ENCODE results near the gene RPS26.

RPS26 gene

GRCh38 chr12:55997535-55997859 lies 44.2 kb upstream of the RPS26 start:
- no peak for TF ChIP-seq TCF12 (IDR thresholded peaks at IDR 0.05; ENCODE audit: low read depth)
- TF ChIP-seq FOXM1 (IDR thresholded peaks at IDR 0.05; ENCODE audit: borderline replicate concordance, low read depth) = no peak
- no peak for TF ChIP-seq EGR1 (IDR thresholded peaks at IDR 0.05)
- TF ChIP-seq EP300 (IDR thresholded peaks at IDR 0.05; ENCODE audit: borderline replicate concordance) = no peak
- TF ChIP-seq MAX (IDR thresholded peaks at IDR 0.05) = no peak
- TF ChIP-seq TAF1 (IDR thresholded peaks at IDR 0.05; ENCODE audit: low read depth) = no peak
- no peak for TF ChIP-seq USF1 (IDR thresholded peaks at IDR 0.05)
- no peak for TF ChIP-seq TEAD4 (IDR thresholded peaks at IDR 0.05)
- TF ChIP-seq ZBTB7A (IDR thresholded peaks at IDR 0.05; ENCODE audit: low read depth) = no peak
- TF ChIP-seq NFIC (IDR thresholded peaks at IDR 0.05) = no peak
- no peak for TF ChIP-seq RAD21 (IDR thresholded peaks at IDR 0.05; ENCODE audit: low read depth)
- no peak for TF ChIP-seq YY1 (IDR thresholded peaks at IDR 0.05; ENCODE audit: low read depth)
- no peak for TF ChIP-seq CREB1 (IDR thresholded peaks at IDR 0.05; ENCODE audit: low read depth)
- TF ChIP-seq REST (IDR thresholded peaks at IDR 0.05; ENCODE audit: low read depth) = no peak
- TF ChIP-seq CEBPB (IDR thresholded peaks at IDR 0.05) = no peak

DNA sequence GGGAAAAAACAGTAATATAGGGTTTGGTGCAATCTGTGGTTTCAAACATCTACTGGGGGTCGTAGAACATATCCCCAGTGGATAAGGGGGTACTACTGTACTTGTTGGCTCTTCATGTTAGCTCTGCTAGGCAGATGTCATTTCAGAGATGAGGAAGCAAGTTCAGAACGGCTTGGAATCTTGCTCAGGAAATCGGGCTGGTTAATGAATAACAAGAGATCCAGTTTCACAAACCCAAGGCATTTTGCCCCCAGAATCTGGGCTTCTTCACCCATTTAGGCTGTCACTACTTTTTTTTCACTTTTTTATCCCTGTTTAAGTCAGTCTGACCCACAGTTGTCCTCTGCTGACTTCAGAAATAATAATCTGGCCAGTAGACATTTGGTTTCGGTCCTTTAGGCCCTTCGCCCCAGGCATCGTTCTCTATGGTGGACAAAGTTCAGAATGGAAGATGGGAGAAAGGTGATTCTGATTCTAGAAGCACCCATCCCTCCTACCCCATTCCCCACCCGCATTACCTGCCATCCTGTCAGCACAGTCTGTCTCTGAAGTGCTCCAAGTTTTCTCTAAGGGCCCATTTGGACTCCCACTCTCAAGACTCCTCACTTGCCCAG lies 40.1 kb upstream of the RPS26 start:
- TF ChIP-seq REST (IDR thresholded peaks at IDR 0.05; ENCODE audit: low read depth) (no peak), CREB1 (IDR thresholded peaks at IDR 0.05; ENCODE audit: low read depth) (no peak), RAD21 (IDR thresholded peaks at IDR 0.05; ENCODE audit: low read depth) (no peak), EGR1 (IDR thresholded peaks at IDR 0.05) (no peak), CEBPB (IDR thresholded peaks at IDR 0.05) (no peak), USF1 (IDR thresholded peaks at IDR 0.05) (no peak), YY1 (IDR thresholded peaks at IDR 0.05; ENCODE audit: low read depth) (no peak), TAF1 (IDR thresholded peaks at IDR 0.05; ENCODE audit: low read depth) (no peak), NFIC (IDR thresholded peaks at IDR 0.05) (no peak), MAX (IDR thresholded peaks at IDR 0.05) (no peak), ZBTB7A (IDR thresholded peaks at IDR 0.05; ENCODE audit: low read depth) (no peak), FOXM1 (IDR thresholded peaks at IDR 0.05; ENCODE audit: borderline replicate concordance, low read depth) (no peak), TCF12 (IDR thresholded peaks at IDR 0.05; ENCODE audit: low read depth) (no peak), TEAD4 (IDR thresholded peaks at IDR 0.05) (no peak), EP300 (IDR thresholded peaks at IDR 0.05; ENCODE audit: borderline replicate concordance) (no peak)

GRCh38 chr12:56004211-56004610 lies 37.5 kb upstream of the RPS26 start:
- TF ChIP-seq TAF1 (IDR thresholded peaks at IDR 0.05; ENCODE audit: low read depth) = no peak
- no peak for TF ChIP-seq EGR1 (IDR thresholded peaks at IDR 0.05)
- no peak for TF ChIP-seq TEAD4 (IDR thresholded peaks at IDR 0.05)
- no peak for TF ChIP-seq TCF12 (IDR thresholded peaks at IDR 0.05; ENCODE audit: low read depth)
- no peak for TF ChIP-seq RAD21 (IDR thresholded peaks at IDR 0.05; ENCODE audit: low read depth)
- no peak for TF ChIP-seq CEBPB (IDR thresholded peaks at IDR 0.05)
- no peak for TF ChIP-seq EP300 (IDR thresholded peaks at IDR 0.05; ENCODE audit: borderline replicate concordance)
- no peak for TF ChIP-seq REST (IDR thresholded peaks at IDR 0.05; ENCODE audit: low read depth)
- no peak for TF ChIP-seq FOXM1 (IDR thresholded peaks at IDR 0.05; ENCODE audit: borderline replicate concordance, low read depth)
- TF ChIP-seq YY1 (IDR thresholded peaks at IDR 0.05; ENCODE audit: low read depth) = no peak
- no peak for TF ChIP-seq ZBTB7A (IDR thresholded peaks at IDR 0.05; ENCODE audit: low read depth)
- no peak for TF ChIP-seq NFIC (IDR thresholded peaks at IDR 0.05)
- TF ChIP-seq USF1 (IDR thresholded peaks at IDR 0.05) = no peak
- TF ChIP-seq CREB1 (IDR thresholded peaks at IDR 0.05; ENCODE audit: low read depth) = no peak
- TF ChIP-seq MAX (IDR thresholded peaks at IDR 0.05) = no peak

Data from Ishikawa (cell line).